Mesendoderm (in vitro differentiated cells): ENCODE results near the gene PLOD1.
"Not testable (repeated sequence)": the region's sequence is repeated elsewhere in the genome, so short reads cannot be mapped to it uniquely, and the experiment has no call there.

ENCODE experiments used
- DNase-seq: peaks from one replicate; pipeline ENCODE4 v3.0.0; 2013
- H2AK5ac ChIP-seq: 2 replicates; pipeline ENCODE4 v1.6.1; 2013; ENCODE audit warnings: low read length, inconsistent platforms
- H2BK120ac ChIP-seq: 2 replicates; pipeline ENCODE4 v1.6.1; 2013; ENCODE audit warnings: low read depth, mild to moderate bottlenecking, low read length, moderate library complexity, mixed read lengths
- H2BK15ac ChIP-seq: replicated peaks from 2 replicates; pipeline ENCODE4 v1.6.1; 2013; ENCODE audit warnings: low read depth, mild to moderate bottlenecking, moderate library complexity
- H2BK5ac ChIP-seq: 2 replicates; pipeline ENCODE4 v1.6.1; 2013; ENCODE audit warnings: low read length, inconsistent platforms
- H3K18ac ChIP-seq: 2 replicates; pipeline ENCODE4 v1.6.1; 2013; ENCODE audit warnings: mild to moderate bottlenecking, low read length, mixed read lengths
- H3K23ac ChIP-seq: one replicate; pipeline ENCODE4 v1.6.1; 2013; ENCODE audit warnings: low read length
- H3K27ac ChIP-seq: 2 replicates; pipeline ENCODE4 v1.5.1; 2013; ENCODE audit warnings: low read depth, mild to moderate bottlenecking, inconsistent platforms, low read length, moderate library complexity
- H3K27me3 ChIP-seq: 2 replicates; pipeline ENCODE4 v1.6.1; 2013; ENCODE audit warnings: low read length, control low read depth, mild to moderate bottlenecking, inconsistent platforms; ENCODE audit not compliant: insufficient read depth, poor library complexity
- H3K36me3 ChIP-seq: 2 replicates; pipeline ENCODE4 v1.6.1; 2013; ENCODE audit warnings: low read length, inconsistent platforms; ENCODE audit not compliant: control insufficient read depth, insufficient read depth
- H3K4ac ChIP-seq: one replicate; pipeline ENCODE4 v1.6.1; 2013; ENCODE audit warnings: low read depth, mild to moderate bottlenecking, low read length, moderate library complexity
- H3K4me1 ChIP-seq: 2 replicates; pipeline ENCODE4 v1.6.1; 2013; ENCODE audit warnings: low read depth, low read length, inconsistent platforms; ENCODE audit not compliant: control insufficient read depth
- H3K4me2 ChIP-seq: 2 replicates; pipeline ENCODE4 v1.6.1; 2013; ENCODE audit warnings: low read length
- H3K4me3 ChIP-seq: 2 replicates; pipeline ENCODE4 v1.5.1; 2013; ENCODE audit warnings: mild to moderate bottlenecking, low read length
- H3K56ac ChIP-seq: one replicate; pipeline ENCODE4 v1.6.1; 2013; ENCODE audit warnings: low read length
- H3K79me1 ChIP-seq: 2 replicates; pipeline ENCODE4 v1.6.1; 2013; ENCODE audit warnings: low read length, inconsistent platforms
- H3K79me2 ChIP-seq: 2 replicates; pipeline ENCODE4 v1.6.1; 2013; ENCODE audit warnings: mild to moderate bottlenecking, low read length; ENCODE audit not compliant: control insufficient read depth, insufficient read depth
- H3K9ac ChIP-seq: 2 replicates; pipeline ENCODE4 v1.6.1; 2013; ENCODE audit warnings: low read length, inconsistent platforms
- H4K5ac ChIP-seq: one replicate; pipeline ENCODE4 v1.6.1; 2013; ENCODE audit warnings: low read length
- H4K8ac ChIP-seq: one replicate; pipeline ENCODE4 v1.6.1; 2013; ENCODE audit warnings: low read depth, mild to moderate bottlenecking, control low read depth, low read length, moderate library complexity
- WGBS: extraction: QIAGEN DNeasy Blood & Tissue Kit; methylation state at CpG from one replicate; pipeline ENCODE4 v1.1.7; 2013; ENCODE audit warnings: low lambda C conversion rate, missing lambda C conversion rate; ENCODE audit not compliant: insufficient coverage; ENCODE audit errors: extremely low coverage; 5-methylcytosine and 5-hydroxymethylcytosine counted together

PLOD1 gene

GRCh38 chr1:11898831-11899467 lies 35.6 kb upstream of the PLOD1 start:
- Histone ChIP-seq H3K4me3 (no peak overlapping the region), H3K56ac (no peak overlapping the region), H3K18ac (no peak overlapping the region), H2AK5ac (no peak overlapping the region), H2BK5ac (no peak overlapping the region), H3K36me3 (no peaks in the 10 kb centered on the region), H3K27ac (no peak overlapping the region), H3K79me2 (no peaks in the 10 kb centered on the region), H2BK120ac (no peak overlapping the region), H4K5ac (no peak overlapping the region), H3K4ac (no peak overlapping the region), H3K23ac (peak overlapping the region; percentile 89), H3K4me2 (no peak overlapping the region), H3K27me3 (no peaks in the 10 kb centered on the region), H3K4me1 (no peaks in the 10 kb centered on the region), H3K79me1 (no peaks in the 10 kb centered on the region), H3K9ac (no peak overlapping the region), H4K8ac (no peak overlapping the region), H2BK15ac (no peak overlapping the region)
- no CpG with 5 or more reads among the region's 26 CpGs for WGBS
- peak; percentile 59 for DNase-seq

- WGBS, result no CpG with 5 or more reads among the region's 9 CpGs
- not testable (repeated sequence) for H3K23ac ChIP-seq, H2AK5ac ChIP-seq, H3K4me1 ChIP-seq, H2BK5ac ChIP-seq, H3K9ac ChIP-seq, H4K8ac ChIP-seq, H3K36me3 ChIP-seq, H2BK15ac ChIP-seq, H3K79me2 ChIP-seq, H2BK120ac ChIP-seq, H3K27ac ChIP-seq, H3K4me3 ChIP-seq, H4K5ac ChIP-seq, H3K18ac ChIP-seq, H3K27me3 ChIP-seq, H3K4ac ChIP-seq, H3K4me2 ChIP-seq, H3K56ac ChIP-seq, H3K79me1 ChIP-seq
- DNase-seq, result peak; percentile 68
Measured at GRCh38 chr1:11901446-11901845, 33.1 kb upstream of the PLOD1 start.

DNA sequence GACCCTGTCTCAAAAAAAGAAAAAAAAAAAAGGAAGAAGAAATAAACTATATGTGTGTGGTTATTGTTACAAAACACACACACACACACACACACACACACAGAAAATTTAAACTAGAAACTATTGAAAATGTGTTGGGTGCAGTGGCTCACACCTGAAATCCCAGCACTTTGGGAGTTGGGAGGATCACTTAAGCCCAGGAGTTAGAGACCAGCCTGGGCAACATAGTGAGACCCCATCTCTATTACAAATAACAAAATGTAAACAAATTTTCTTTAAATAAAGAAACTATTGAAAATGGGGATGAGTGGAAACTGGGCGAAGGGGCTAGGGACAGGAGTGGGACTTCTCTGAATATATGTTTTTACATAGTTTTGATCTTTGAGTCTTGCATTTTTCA lies 31.3 kb upstream of the PLOD1 start:
- no peaks in the 10 kb centered on the region for H3K79me1 ChIP-seq
- no peak overlapping the region for H3K4me2 ChIP-seq
- H2AK5ac ChIP-seq, result no peak overlapping the region
- H3K27ac ChIP-seq, result no peak overlapping the region
- H2BK120ac ChIP-seq, result no peak overlapping the region
- H2BK15ac ChIP-seq, result no peak overlapping the region
- H3K27me3 ChIP-seq, result no peaks in the 10 kb centered on the region
- H4K8ac ChIP-seq, result no peak overlapping the region
- H3K23ac ChIP-seq, result no peak overlapping the region
- no peaks in the 10 kb centered on the region for H3K79me2 ChIP-seq
- H3K18ac ChIP-seq, result no peak overlapping the region
- H3K4me1 ChIP-seq, result no peaks in the 10 kb centered on the region
- no peak overlapping the region for H3K4me3 ChIP-seq
- H4K5ac ChIP-seq, result no peak overlapping the region
- H3K9ac ChIP-seq, result no peak overlapping the region
- no peak overlapping the region for H3K4ac ChIP-seq
- H2BK5ac ChIP-seq, result no peak overlapping the region
- H3K36me3 ChIP-seq, result no peaks in the 10 kb centered on the region
- DNase-seq, result no peak
- H3K56ac ChIP-seq, result no peak overlapping the region
- WGBS, result no CpG with 5 or more reads among the region's 1 CpG

DNA sequence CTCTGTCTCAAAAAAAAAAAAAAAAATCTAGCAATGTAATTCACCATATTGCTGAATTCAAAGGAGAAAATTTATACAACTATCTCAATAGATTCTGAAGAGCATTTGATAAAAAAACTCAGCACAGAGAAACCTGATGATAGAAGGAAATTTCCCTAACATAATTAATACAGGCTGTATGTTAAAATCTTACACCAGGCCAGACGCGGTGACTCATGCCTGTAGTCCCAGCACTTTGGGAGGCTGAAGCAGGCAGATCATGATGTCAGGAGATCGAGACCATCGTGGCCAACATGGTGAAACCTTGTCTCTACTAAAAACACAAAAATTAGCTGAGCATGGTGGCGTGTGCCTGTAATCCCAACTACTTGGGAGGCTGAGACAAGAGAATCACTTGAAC lies 30.4 kb upstream of the PLOD1 start:
- H3K56ac ChIP-seq, H3K36me3 ChIP-seq, H3K4me2 ChIP-seq, H3K4ac ChIP-seq, DNase-seq, H2AK5ac ChIP-seq, H3K18ac ChIP-seq, H2BK120ac ChIP-seq, H3K4me3 ChIP-seq, H4K8ac ChIP-seq, H2BK15ac ChIP-seq, H4K5ac ChIP-seq, H3K23ac ChIP-seq, H3K27ac ChIP-seq, H3K9ac ChIP-seq, H3K79me1 ChIP-seq, H3K4me1 ChIP-seq, H3K27me3 ChIP-seq, H2BK5ac ChIP-seq, H3K79me2 ChIP-seq: not testable (repeated sequence)
- WGBS, result no CpG with 5 or more reads among the region's 5 CpGs

DNA sequence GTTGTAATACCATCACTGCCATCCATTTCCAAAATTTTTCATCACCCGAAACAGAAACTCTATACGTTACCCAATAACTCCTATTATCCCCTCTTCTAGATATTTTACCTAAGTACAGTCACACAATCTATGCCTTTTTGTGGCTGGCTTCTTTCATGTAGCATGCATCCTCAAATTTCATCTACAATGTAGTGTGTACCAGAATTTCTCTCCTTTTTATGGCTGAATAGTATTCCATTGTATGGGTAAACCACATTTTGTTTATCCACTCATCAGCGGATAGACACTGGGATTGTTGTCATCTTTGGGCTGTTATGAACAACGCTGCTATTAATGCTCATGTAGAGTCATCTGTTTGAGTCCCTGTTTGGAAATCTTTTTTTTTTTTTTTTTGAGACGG lies 29.5 kb upstream of the PLOD1 start:
- 100% methylated on average over 2 of the region's 5 CpGs for WGBS
- no peaks in the 10 kb centered on the region for H3K4me1 ChIP-seq

GRCh38 chr1:11906870-11907269 lies 27.6 kb upstream of the PLOD1 start:
- no CpG with 5 or more reads among the region's 10 CpGs for WGBS
- no peak overlapping the region for H3K23ac ChIP-seq

More for the DNA sequence above, 29.5 kb upstream of the PLOD1 start:
- Histone ChIP-seq H3K36me3 (no peaks in the 10 kb centered on the region), H2AK5ac (no peak overlapping the region), H3K18ac (no peak overlapping the region), H4K5ac (no peak overlapping the region), H3K23ac (no peak overlapping the region), H4K8ac (no peak overlapping the region), H3K79me1 (no peaks in the 10 kb centered on the region), H2BK15ac (no peak overlapping the region), H3K27ac (no peak overlapping the region), H3K4me3 (no peak overlapping the region), H2BK5ac (no peak overlapping the region), H3K9ac (no peak overlapping the region), H3K79me2 (no peaks in the 10 kb centered on the region), H3K4me2 (no peak overlapping the region), H3K4ac (no peak overlapping the region), H3K27me3 (no peaks in the 10 kb centered on the region), H2BK120ac (no peak overlapping the region), H3K56ac (no peak overlapping the region)
- DNase-seq, result no peak

More at GRCh38 chr1:11906870-11907269, 27.6 kb upstream of the PLOD1 start:
- Histone ChIP-seq H3K4ac (no peak overlapping the region), H2BK120ac (no peak overlapping the region), H4K5ac (no peak overlapping the region), H2AK5ac (no peak overlapping the region), H3K18ac (no peak overlapping the region), H3K9ac (peak overlapping the region; percentile 16), H2BK15ac (no peak overlapping the region), H3K56ac (peak overlapping the region; percentile 44), H3K4me2 (no peak overlapping the region), H4K8ac (no peak overlapping the region), H3K36me3 (no peaks in the 10 kb centered on the region), H3K79me2 (no peaks in the 10 kb centered on the region), H3K79me1 (no peaks in the 10 kb centered on the region), H3K4me3 (no peak overlapping the region), H3K27ac (no peak overlapping the region), H3K4me1 (no peaks in the 10 kb centered on the region), H3K27me3 (no peaks in the 10 kb centered on the region), H2BK5ac (no peak overlapping the region)
- DNase-seq, result no peak
